Peyer's patch (tissue), 4 donors: ENCODE data around the gene ALOXE3.

Experiments used
- CTCF ChIP-seq, 6 experiments: fragments of 450-650 bp in 4 of 6; fragments of 200-600 bp in 2 of 6; sonication (generic) in 1 of 6; IDR thresholded peaks; one replicate each; pipeline ENCODE4 v1.5.1; 2017 to 2019; ENCODE audit warnings: antibody characterized with exemption in 6 of 6, mild to moderate bottlenecking in 3 of 6, moderate library complexity in 1 of 6
- POLR2A ChIP-seq, 2 donors: fragments of 450-650 bp; IDR thresholded peaks; one replicate each; pipeline ENCODE4 v1.5.1; 2017; ENCODE audit warnings: antibody characterized with exemption in 2 of 2, mild to moderate bottlenecking in 2 of 2, moderate library complexity in 2 of 2

GRCh38 chr17:8074554-8074953 lies 43.8 kb downstream of the ALOXE3 start:
- no peak for TF ChIP-seq CTCF (IDR thresholded peaks at IDR 0.05)
- no peak for TF ChIP-seq POLR2A (IDR thresholded peaks at IDR 0.05)
